GM12878 (cell line): ENCODE results near the gene ZBTB18. TPM values are rescaled to one million over a fixed set of nuclear protein-coding genes. Genes with fewer than 3 reads are reported as not detected.
A peak's percentile ranks its signal among the peaks of the same experiment; 100 is the strongest.

Source experiments
- ATAC-seq: fragments of 200-7000 bp; cut with Tn5 transposase; 3 replicates; pipeline ENCODE4 v1.9.1; 2020; ENCODE audit warnings: mild to moderate bottlenecking, moderate library complexity
- BruUV-seq: library from RNA; stranded (reverse); fragments of 400-500 nt; replicated peaks from 2 replicates; lab custom pipeline; 2021; lab: Mats Ljungman, UMichigan
- CTCF ChIA-PET: fragments of 300-600 bp; sonication (Branson Sonifier 250); formaldehyde crosslinking; extraction: SDS; loops from one replicate; lab custom pipeline; 2021; ENCODE audit warnings: inconsistent platforms; lab: Yijun Ruan, JAX
- POLR2A ChIA-PET: fragments of 350-600 bp; formaldehyde crosslinking; extraction: SDS; loops from one replicate; lab custom pipeline; 2021; ENCODE audit warnings: inconsistent platforms; lab: Charles Lee
- RAD21 ChIA-PET: fragments of 300-600 bp; sonication (Branson Sonifier 250); formaldehyde crosslinking; loops from one replicate; lab custom pipeline; 2023; ENCODE audit warnings: antibody characterized with exemption; ENCODE audit not compliant: unreplicated experiment; lab: Charles Lee
- SMC1A ChIA-PET: fragments of 300-600 bp; sonication (Branson Sonifier 250); formaldehyde crosslinking; loops from one replicate; lab custom pipeline; 2023; ENCODE audit not compliant: unreplicated experiment, uncharacterized antibody; lab: Charles Lee
- DNase-seq: peaks from one replicate; pipeline ENCODE4 v3.0.0-alpha.2; 2011; ENCODE audit warnings: low read depth, low spot score
- FAIRE-seq: peaks from 3 replicates; lab custom pipeline; 2011; peaks lifted over from hg19 to GRCh38; lab: Jason Lieb, UNC
- H2AFZ ChIP-seq: 2 replicates; pipeline ENCODE4 v1.6.0; 2011; ENCODE audit warnings: low read depth, low read length, control low read depth; ENCODE audit not compliant: control insufficient read depth
- H3K27ac ChIP-seq: 2 replicates; pipeline ENCODE4 v1.5.1; 2011; ENCODE audit warnings: control low read depth; ENCODE audit not compliant: control insufficient read depth, insufficient read depth
- H3K27me3 ChIP-seq, 2 experiments: replicated peaks in 1 of 2; 2 replicates each; pipeline versions ENCODE4 v1.6.0 to v1.6.1; 2011; ENCODE audit warnings: low read length in 1 of 2; ENCODE audit not compliant: control insufficient read depth in 2 of 2, insufficient read depth in 2 of 2
- H3K36me3 ChIP-seq, 2 experiments: 2 replicates each; pipeline ENCODE4 v1.5.1; 2011; ENCODE audit warnings: low read length in 1 of 2; ENCODE audit not compliant: control insufficient read depth in 2 of 2, insufficient read depth in 2 of 2
- H3K4me1 ChIP-seq: 2 replicates; pipeline ENCODE4 v1.6.1; 2011; ENCODE audit warnings: mild to moderate bottlenecking, low read length, moderate library complexity, mixed read lengths; ENCODE audit not compliant: control insufficient read depth, insufficient read depth
- H3K4me2 ChIP-seq: 2 replicates; pipeline ENCODE4 v1.6.0; 2011; ENCODE audit warnings: control low read depth; ENCODE audit not compliant: control insufficient read depth, insufficient read depth
- H3K4me3 ChIP-seq: fragments of 200-600 bp; sonication (generic); 2 replicates; pipeline ENCODE4 v1.5.1; 2016
- H3K79me2 ChIP-seq: 2 replicates; pipeline ENCODE4 v1.6.0; 2011; ENCODE audit warnings: low read length; ENCODE audit not compliant: control insufficient read depth, insufficient read depth
- H3K9ac ChIP-seq: 2 replicates; pipeline ENCODE4 v1.8.0; 2011; ENCODE audit warnings: low read length, control low read depth, mixed read lengths; ENCODE audit not compliant: control insufficient read depth, insufficient read depth
- H3K9me3 ChIP-seq: replicated peaks from 3 replicates; pipeline ENCODE4 v1.5.1; 2011; ENCODE audit warnings: mild to moderate bottlenecking, low read length; ENCODE audit not compliant: control insufficient read depth, insufficient read depth
- H4K20me1 ChIP-seq: 2 replicates; pipeline ENCODE4 v1.6.0; 2011; ENCODE audit not compliant: control insufficient read depth, insufficient read depth
- BHLHE40 ChIP-seq, 2 experiments: fragments of 450-650 bp in 1 of 2; IDR thresholded peaks; 2 replicates each; pipeline ENCODE4 v1.6.1; 2011 to 2017; ENCODE audit warnings: low read depth in 2 of 2, borderline replicate concordance in 1 of 2, improper control_type of control experiment in 1 of 2, low read length in 1 of 2, mild to moderate bottlenecking in 1 of 2
- CHD1 ChIP-seq: IDR thresholded peaks from 2 replicates; pipeline ENCODE4 v1.6.1; 2012; ENCODE audit warnings: low read depth, low read length, improper control_type of control experiment
- CTCF ChIP-seq, 3 experiments: IDR thresholded peaks in 2 of 3; conservative IDR thresholded peaks in 1 of 3; 2 replicates each; pipeline ENCODE4 v1.5.1; 2011; ENCODE audit warnings: low read depth in 3 of 3, low read length in 3 of 3, mild to moderate bottlenecking in 3 of 3, control low read depth in 2 of 3, moderate library complexity in 2 of 3, inconsistent platforms in 1 of 3, mixed read lengths in 1 of 3; ENCODE audit not compliant: control insufficient read depth in 2 of 3, insufficient read depth in 1 of 3; ENCODE audit errors: extremely low read depth in 1 of 3
- E2F8 ChIP-seq: fragments of 450-650 bp; IDR thresholded peaks from 2 replicates; pipeline ENCODE4 v1.6.1; 2018; ENCODE audit warnings: mild to moderate bottlenecking, low read depth, moderate library complexity; ENCODE audit not compliant: partially characterized antibody
- EGR1 ChIP-seq, 2 experiments: IDR thresholded peaks; 1 replicate in 1 of 2; 2 replicates in 1 of 2; pipeline ENCODE4 v1.6.1; 2011 to 2012; ENCODE audit warnings: low read depth in 2 of 2, low read length in 2 of 2, borderline replicate concordance in 1 of 2, mild to moderate bottlenecking in 1 of 2, moderate library complexity in 1 of 2
- HDAC2 ChIP-seq: fragments of 200-600 bp; sonication (generic); IDR thresholded peaks from 2 replicates; pipeline ENCODE4 v1.6.1; 2017
- KAT2A ChIP-seq: conservative IDR thresholded peaks from 2 replicates; pipeline ENCODE4 v1.6.1; 2011; ENCODE audit warnings: low read depth, low read length; ENCODE audit not compliant: control insufficient read depth
- KDM1A ChIP-seq: fragments of 200-600 bp; sonication (generic); IDR thresholded peaks from 2 replicates; pipeline ENCODE4 v1.6.1; 2016; ENCODE audit warnings: borderline replicate concordance
- MAX ChIP-seq: IDR thresholded peaks from 2 replicates; pipeline ENCODE4 v1.6.1; 2012; ENCODE audit warnings: low read depth, low read length, improper control_type of control experiment
- RAD21 ChIP-seq: IDR thresholded peaks from 2 replicates; pipeline ENCODE4 v1.6.1; 2011; ENCODE audit warnings: mild to moderate bottlenecking, low read depth, low read length, moderate library complexity; ENCODE audit not compliant: insufficient read depth
- TCF3 ChIP-seq: IDR thresholded peaks from 2 replicates; pipeline ENCODE4 v1.6.1; 2012; ENCODE audit warnings: low read depth, mild to moderate bottlenecking, low read length, borderline replicate concordance; ENCODE audit not compliant: insufficient read depth
- WGBS: methylation state at CpG from one replicate; pipeline ENCODE4 v1.1.6; 2016; ENCODE audit warnings: low lambda C conversion rate; ENCODE audit not compliant: insufficient replicate concordance, insufficient coverage; ENCODE audit errors: missing lambda C conversion rate; 5-methylcytosine and 5-hydroxymethylcytosine counted together
- in situ Hi-C: fragments of 300-500 bp; cut with MboI; formaldehyde crosslinking; loops from 9 replicates; pipeline ENCODE4 v1.14.3; 2018; ENCODE audit warnings: mixed read lengths
- intact Hi-C: fragments of 100-400 bp; cut with micrococcal nuclease; formaldehyde crosslinking; loops from one replicate; pipeline ENCODE4 v1.14.2; 2022; ENCODE audit not compliant: unreplicated experiment
- polyA plus RNA-seq, 11 experiments: library from polyadenylated mRNA; depleted of rRNA in 4 of 11; unstranded in 6 of 11; stranded (reverse) in 5 of 11; fragments of >200 nt; fragmentation: Nextera tagmentation in 4 of 11; fragmentation: Illumina TruSeq in 1 of 11; extraction: Ambion mirVana in 4 of 11; extraction: Trizol in 1 of 11; gene quantifications; 1 replicate in 1 of 11; 2 replicates in 10 of 11; pipeline versions ENCODE4 v1.2.1 to v1.2.3, GENCODE V29; 2011 to 2016; ENCODE audit warnings: inconsistent platforms in 2 of 11, missing spikeins in 2 of 11, low read depth in 1 of 11
- total RNA-seq, 4 experiments: library from RNA; depleted of rRNA in 3 of 4; stranded (reverse); fragments of >200 nt in 3 of 4; fragmentation: Illumina TruSeq in 1 of 4; extraction: Trizol in 1 of 4; gene quantifications; 2 replicates each; pipeline versions ENCODE4 v1.2.1 to v1.2.3, GENCODE V29; 2013 to 2021

The ZBTB18 gene
- total and polyA plus RNA-seq, 10 of the 15 experiments (the other 5 are each of a cell fraction or from before 2014, with no cell fraction given), result 0.27 to 8.6 (median 6.1) TPM

GRCh38 chr1:244062156-244062725 lies 11.2 kb downstream of the ZBTB18 start:
- 69% methylated on average over 4 of the region's 4 CpGs for WGBS
- intact Hi-C loops, result no loop called here
- no peaks in the 10 kb centered on the region for H3K36me3 ChIP-seq
- ChIA-PET POLR2A (interaction anchor here (2.2 kb wide), 1 partner anchor 10 kb away, joined by 8 read pairs; the partner anchor contains the start of gene ZBTB18), SMC1A (interaction anchor here (1.2 to 7.3 kb wide), 3 partner anchors 10 to 18 kb away, joined by 4 to 45 read pairs (median 4); partner anchors contain the start of gene ZBTB18), RAD21 (interaction anchor here (1.0 to 3.4 kb wide), 2 partner anchors 13 to 14 kb away, joined by 3 to 15 read pairs; no protein-coding TSS in a partner anchor), CTCF (interaction anchor here (0.7 kb wide), 1 partner anchor 262 kb away, joined by 3 read pairs; no protein-coding TSS in a partner anchor)
- FAIRE-seq (no peak), DNase-seq (no peak), ATAC-seq (peak; percentile 47)
- no TSS peak for BruUV-seq
- no peaks in the 10 kb centered on the region for H4K20me1 ChIP-seq
- H3K27me3 ChIP-seq, result no peaks in the 10 kb centered on the region; a peak in 2 of 4 replicates
- H3K79me2 ChIP-seq, result no peaks in the 10 kb centered on the region
- H3K9me3 ChIP-seq, result no peaks in the 10 kb centered on the region
- H2AFZ ChIP-seq, result no peak overlapping the region
- TF ChIP-seq E2F8, result no peak
- no peak for TF ChIP-seq KAT2A
- TF ChIP-seq CTCF (IDR thresholded peaks at IDR 0.05 in 2 of 3, conservative IDR thresholded peaks at IDR 0.05 in 1 of 3; ENCODE audit: control insufficient read depth in 2 of 3, extremely low read depth in 1 of 3, insufficient read depth in 1 of 3, low read depth in 3 of 3, low read length in 3 of 3), result no peak
- no peak for TF ChIP-seq BHLHE40 (IDR thresholded peaks at IDR 0.05; ENCODE audit: borderline replicate concordance in 1 of 2, low read depth in 2 of 2, low read length in 1 of 2)
- no peak for TF ChIP-seq TCF3
- no peak for TF ChIP-seq MAX
- TF ChIP-seq CHD1, result no peak
- TF ChIP-seq HDAC2, result no peak
- TF ChIP-seq EGR1 (IDR thresholded peaks at IDR 0.05; ENCODE audit: borderline replicate concordance in 1 of 2, low read depth in 2 of 2, low read length in 2 of 2), result no peak
- no peak for TF ChIP-seq KDM1A
- TF ChIP-seq RAD21, result no peak
- H3K4me2 ChIP-seq, result no peak overlapping the region
- no peak overlapping the region for H3K27ac ChIP-seq
- no peak overlapping the region for H3K9ac ChIP-seq
- H3K4me1 ChIP-seq, result no peaks in the 10 kb centered on the region
- in situ Hi-C loops, result no loop called here
- H3K4me3 ChIP-seq, result no peak overlapping the region
